Prostate gland (tissue), 2 donors: Measurements from ENCODE around the gene ASIC4.

Source experiments
- POLR2AphosphoS5 ChIP-seq: sonication (generic); formaldehyde crosslinking; IDR thresholded peaks from one replicate; pipeline ENCODE4 v1.6.1; 2017; ENCODE audit warnings: antibody characterized with exemption
- TF ChIP-seq, protein P1 (sequence below), 4 experiments: fragments of 200-600 bp in 2 of 4; fragments of 450-650 bp in 2 of 4; sonication (generic) in 2 of 4; IDR thresholded peaks; 1 replicate in 3 of 4; 2 replicates in 1 of 4; pipeline ENCODE4 v1.5.1; 2016 to 2019; ENCODE audit warnings: antibody characterized with exemption in 4 of 4, mild to moderate bottlenecking in 2 of 4, moderate library complexity in 2 of 4

DNA sequence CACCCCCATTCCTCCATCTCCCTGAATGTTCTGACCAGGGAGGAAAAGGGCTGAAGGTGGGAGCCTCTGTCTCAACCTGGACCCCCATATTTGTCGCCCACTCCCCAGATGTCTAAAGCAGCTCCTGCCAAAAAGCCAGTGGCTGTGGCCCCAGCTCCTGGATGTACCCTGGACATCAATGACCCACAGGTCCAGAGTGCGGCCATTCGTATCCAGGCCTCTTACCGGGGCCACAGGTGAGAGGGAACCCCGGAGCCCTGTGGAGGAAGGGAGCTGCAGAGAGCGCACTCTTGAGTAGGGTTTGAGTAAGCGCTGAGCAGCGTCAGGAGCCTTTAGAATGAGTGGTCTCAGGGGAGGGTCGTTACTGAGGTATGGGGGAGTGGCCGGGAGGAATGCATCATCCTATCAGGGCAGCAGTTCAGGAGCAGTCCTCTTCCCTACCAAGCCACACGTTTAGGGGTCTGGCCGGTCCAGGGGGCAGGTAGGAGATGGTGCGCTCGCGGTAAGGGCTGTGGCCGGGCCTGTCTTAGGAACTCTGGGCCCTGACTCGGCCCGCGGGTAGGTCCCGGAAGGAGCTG is 17.9 kb upstream of the ASIC4 start:
- TF ChIP-seq, protein P1, sequence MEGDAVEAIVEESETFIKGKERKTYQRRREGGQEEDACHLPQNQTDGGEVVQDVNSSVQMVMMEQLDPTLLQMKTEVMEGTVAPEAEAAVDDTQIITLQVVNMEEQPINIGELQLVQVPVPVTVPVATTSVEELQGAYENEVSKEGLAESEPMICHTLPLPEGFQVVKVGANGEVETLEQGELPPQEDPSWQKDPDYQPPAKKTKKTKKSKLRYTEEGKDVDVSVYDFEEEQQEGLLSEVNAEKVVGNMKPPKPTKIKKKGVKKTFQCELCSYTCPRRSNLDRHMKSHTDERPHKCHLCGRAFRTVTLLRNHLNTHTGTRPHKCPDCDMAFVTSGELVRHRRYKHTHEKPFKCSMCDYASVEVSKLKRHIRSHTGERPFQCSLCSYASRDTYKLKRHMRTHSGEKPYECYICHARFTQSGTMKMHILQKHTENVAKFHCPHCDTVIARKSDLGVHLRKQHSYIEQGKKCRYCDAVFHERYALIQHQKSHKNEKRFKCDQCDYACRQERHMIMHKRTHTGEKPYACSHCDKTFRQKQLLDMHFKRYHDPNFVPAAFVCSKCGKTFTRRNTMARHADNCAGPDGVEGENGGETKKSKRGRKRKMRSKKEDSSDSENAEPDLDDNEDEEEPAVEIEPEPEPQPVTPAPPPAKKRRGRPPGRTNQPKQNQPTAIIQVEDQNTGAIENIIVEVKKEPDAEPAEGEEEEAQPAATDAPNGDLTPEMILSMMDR (IDR thresholded peaks at IDR 0.05) = no peak
- TF ChIP-seq POLR2AphosphoS5 = no peak
